Measurements from ENCODE around the gene HTRA3.
"Not testable (repeated sequence)": the region's sequence is repeated elsewhere in the genome, so short reads cannot be mapped to it uniquely, and the experiment has no call there.

Gene HTRA3

GRCh38 chr4:8345946-8346814 is 76.6 kb downstream of the HTRA3 start:
- TF ChIP-seq CTCF (IDR thresholded peaks at IDR 0.05; ENCODE audit: borderline replicate concordance, insufficient read depth, low read depth, low read length) = no peak
- H3K4me3 ChIP-seq (ENCODE audit: low read depth, low read length) = no peak overlapping the region

- TF ChIP-seq CTCF (IDR thresholded peaks at IDR 0.05; ENCODE audit: borderline replicate concordance, insufficient read depth, low read depth, low read length) = no peak
- no peak overlapping the region for H3K4me3 ChIP-seq (ENCODE audit: low read depth, low read length)
Observed at GRCh38 chr4:8346838-8347605, 77.5 kb downstream of the HTRA3 start.

GRCh38 chr4:8347660-8348059 is 78.1 kb downstream of the HTRA3 start:
- TF ChIP-seq CTCF (IDR thresholded peaks at IDR 0.05; ENCODE audit: borderline replicate concordance, insufficient read depth, low read depth, low read length) = no peak
- H3K4me3 ChIP-seq (ENCODE audit: low read depth, low read length) = no peak overlapping the region

GRCh38 chr4:8348071-8348470 is 78.5 kb downstream of the HTRA3 start:
- no peak overlapping the region for H3K4me3 ChIP-seq (ENCODE audit: low read depth, low read length)
- TF ChIP-seq CTCF (IDR thresholded peaks at IDR 0.05; ENCODE audit: borderline replicate concordance, insufficient read depth, low read depth, low read length) = no peak

- not testable (repeated sequence) for H3K4me3 ChIP-seq (ENCODE audit: low read depth, low read length)
Observed at GRCh38 chr4:8349236-8349635, 79.7 kb downstream of the HTRA3 start.

- TF ChIP-seq CTCF (IDR thresholded peaks at IDR 0.05; ENCODE audit: borderline replicate concordance, insufficient read depth, low read depth, low read length) = no peak
- H3K4me3 ChIP-seq (ENCODE audit: low read depth, low read length) = no peak overlapping the region
Observed at GRCh38 chr4:8349664-8350236, 80.2 kb downstream of the HTRA3 start.

- no peak for TF ChIP-seq CTCF (IDR thresholded peaks at IDR 0.05; ENCODE audit: borderline replicate concordance, insufficient read depth, low read depth, low read length)
- no peak overlapping the region for H3K4me3 ChIP-seq (ENCODE audit: low read depth, low read length)
Observed at GRCh38 chr4:8350352-8350751, 80.8 kb downstream of the HTRA3 start.
